ENCODE data around the gene TLCD4.
"Not testable (repeated sequence)": the region's sequence is repeated elsewhere in the genome, so short reads cannot be mapped to it uniquely, and the experiment has no call there.

DNA sequence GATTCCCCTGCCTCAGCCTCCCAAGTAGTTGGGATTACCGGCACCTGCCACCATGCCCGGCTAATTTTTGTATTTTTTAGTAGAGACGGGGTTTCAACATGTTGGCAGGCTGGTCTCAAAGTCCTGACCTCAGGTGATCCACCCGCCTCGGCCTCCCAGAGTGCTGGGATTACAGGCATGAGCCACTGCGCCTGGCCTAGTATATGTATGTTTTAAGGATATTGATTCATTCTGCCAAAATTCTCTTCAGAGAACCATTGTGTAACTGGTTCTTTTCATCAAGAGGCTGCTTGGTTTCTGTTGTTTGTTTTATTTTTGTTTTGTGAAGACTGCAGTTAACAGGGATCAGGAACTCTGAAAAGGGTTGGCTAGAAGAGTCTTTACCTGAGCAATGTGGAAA is 48.4 kb downstream of the TLCD4 start:
- TF ChIP-seq, protein P1, sequence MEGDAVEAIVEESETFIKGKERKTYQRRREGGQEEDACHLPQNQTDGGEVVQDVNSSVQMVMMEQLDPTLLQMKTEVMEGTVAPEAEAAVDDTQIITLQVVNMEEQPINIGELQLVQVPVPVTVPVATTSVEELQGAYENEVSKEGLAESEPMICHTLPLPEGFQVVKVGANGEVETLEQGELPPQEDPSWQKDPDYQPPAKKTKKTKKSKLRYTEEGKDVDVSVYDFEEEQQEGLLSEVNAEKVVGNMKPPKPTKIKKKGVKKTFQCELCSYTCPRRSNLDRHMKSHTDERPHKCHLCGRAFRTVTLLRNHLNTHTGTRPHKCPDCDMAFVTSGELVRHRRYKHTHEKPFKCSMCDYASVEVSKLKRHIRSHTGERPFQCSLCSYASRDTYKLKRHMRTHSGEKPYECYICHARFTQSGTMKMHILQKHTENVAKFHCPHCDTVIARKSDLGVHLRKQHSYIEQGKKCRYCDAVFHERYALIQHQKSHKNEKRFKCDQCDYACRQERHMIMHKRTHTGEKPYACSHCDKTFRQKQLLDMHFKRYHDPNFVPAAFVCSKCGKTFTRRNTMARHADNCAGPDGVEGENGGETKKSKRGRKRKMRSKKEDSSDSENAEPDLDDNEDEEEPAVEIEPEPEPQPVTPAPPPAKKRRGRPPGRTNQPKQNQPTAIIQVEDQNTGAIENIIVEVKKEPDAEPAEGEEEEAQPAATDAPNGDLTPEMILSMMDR (IDR thresholded peaks at IDR 0.05 in 2 of 3, conservative IDR thresholded peaks at IDR 0.05 in 1 of 3; ENCODE audit: control insufficient read depth in 2 of 3, extremely low read depth in 1 of 3, insufficient read depth in 1 of 3, low read depth in 3 of 3, low read length in 3 of 3): not testable (repeated sequence)
- not testable (repeated sequence) for TF ChIP-seq EZH2 (IDR thresholded peaks at IDR 0.05; ENCODE audit: borderline replicate concordance, control insufficient read depth, low read depth, low read length); POLR2A (IDR thresholded peaks at IDR 0.05; ENCODE audit: low read depth, low read length); SIX5 (IDR thresholded peaks at IDR 0.05; ENCODE audit: low read depth, low read length, severe bottlenecking); BHLHE40 (IDR thresholded peaks at IDR 0.05; ENCODE audit: borderline replicate concordance in 1 of 2, low read depth in 2 of 2, low read length in 1 of 2); RAD21 (IDR thresholded peaks at IDR 0.05; ENCODE audit: insufficient read depth, low read depth, low read length); FOXM1 (IDR thresholded peaks at IDR 0.05; ENCODE audit: low read depth, low read length); CREB1 (IDR thresholded peaks at IDR 0.05; ENCODE audit: low read depth); MYB (IDR thresholded peaks at IDR 0.05; ENCODE audit: borderline replicate concordance, low read depth, low read length); TAF1 (IDR thresholded peaks at IDR 0.05; ENCODE audit: borderline replicate concordance, low read depth, low read length); POLR2AphosphoS5 (IDR thresholded peaks at IDR 0.05; ENCODE audit: low read length); JUNB (IDR thresholded peaks at IDR 0.05); ETV6 (conservative IDR thresholded peaks at IDR 0.05 in 1 of 2, IDR thresholded peaks at IDR 0.05 in 1 of 2; ENCODE audit: borderline replicate concordance in 1 of 2, low read depth in 1 of 2)
- TF ChIP-seq, protein P2, sequence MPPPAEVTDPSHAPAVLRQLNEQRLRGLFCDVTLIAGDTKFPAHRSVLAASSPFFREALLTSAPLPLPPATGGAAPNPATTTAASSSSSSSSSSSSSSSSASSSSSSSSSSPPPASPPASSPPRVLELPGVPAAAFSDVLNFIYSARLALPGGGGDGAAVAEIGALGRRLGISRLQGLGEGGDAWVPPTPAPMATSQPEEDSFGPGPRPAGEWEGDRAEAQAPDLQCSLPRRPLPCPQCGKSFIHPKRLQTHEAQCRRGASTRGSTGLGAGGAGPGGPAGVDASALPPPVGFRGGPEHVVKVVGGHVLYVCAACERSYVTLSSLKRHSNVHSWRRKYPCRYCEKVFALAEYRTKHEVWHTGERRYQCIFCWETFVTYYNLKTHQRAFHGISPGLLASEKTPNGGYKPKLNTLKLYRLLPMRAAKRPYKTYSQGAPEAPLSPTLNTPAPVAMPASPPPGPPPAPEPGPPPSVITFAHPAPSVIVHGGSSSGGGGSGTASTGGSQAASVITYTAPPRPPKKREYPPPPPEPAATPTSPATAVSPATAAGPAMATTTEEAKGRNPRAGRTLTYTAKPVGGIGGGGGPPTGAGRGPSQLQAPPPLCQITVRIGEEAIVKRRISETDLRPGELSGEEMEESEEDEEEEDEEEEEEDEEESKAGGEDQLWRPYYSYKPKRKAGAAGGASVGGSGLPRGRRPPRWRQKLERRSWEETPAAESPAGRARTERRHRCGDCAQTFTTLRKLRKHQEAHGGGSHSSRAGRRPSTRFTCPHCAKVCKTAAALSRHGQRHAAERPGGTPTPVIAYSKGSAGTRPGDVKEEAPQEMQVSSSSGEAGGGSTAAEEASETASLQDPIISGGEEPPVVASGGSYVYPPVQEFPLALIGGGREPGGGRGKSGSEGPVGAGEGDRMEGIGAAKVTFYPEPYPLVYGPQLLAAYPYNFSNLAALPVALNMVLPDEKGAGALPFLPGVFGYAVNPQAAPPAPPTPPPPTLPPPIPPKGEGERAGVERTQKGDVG (CRISPR knock-in tag; IDR thresholded peaks at IDR 0.05): not testable (repeated sequence)

Measured in GM12878 (cell line).